ENCODE results near the gene FAM9C.
"Not testable (repeated sequence)": the region's sequence is repeated elsewhere in the genome, so short reads cannot be mapped to it uniquely, and the experiment has no call there.

The FAM9C gene

DNA sequence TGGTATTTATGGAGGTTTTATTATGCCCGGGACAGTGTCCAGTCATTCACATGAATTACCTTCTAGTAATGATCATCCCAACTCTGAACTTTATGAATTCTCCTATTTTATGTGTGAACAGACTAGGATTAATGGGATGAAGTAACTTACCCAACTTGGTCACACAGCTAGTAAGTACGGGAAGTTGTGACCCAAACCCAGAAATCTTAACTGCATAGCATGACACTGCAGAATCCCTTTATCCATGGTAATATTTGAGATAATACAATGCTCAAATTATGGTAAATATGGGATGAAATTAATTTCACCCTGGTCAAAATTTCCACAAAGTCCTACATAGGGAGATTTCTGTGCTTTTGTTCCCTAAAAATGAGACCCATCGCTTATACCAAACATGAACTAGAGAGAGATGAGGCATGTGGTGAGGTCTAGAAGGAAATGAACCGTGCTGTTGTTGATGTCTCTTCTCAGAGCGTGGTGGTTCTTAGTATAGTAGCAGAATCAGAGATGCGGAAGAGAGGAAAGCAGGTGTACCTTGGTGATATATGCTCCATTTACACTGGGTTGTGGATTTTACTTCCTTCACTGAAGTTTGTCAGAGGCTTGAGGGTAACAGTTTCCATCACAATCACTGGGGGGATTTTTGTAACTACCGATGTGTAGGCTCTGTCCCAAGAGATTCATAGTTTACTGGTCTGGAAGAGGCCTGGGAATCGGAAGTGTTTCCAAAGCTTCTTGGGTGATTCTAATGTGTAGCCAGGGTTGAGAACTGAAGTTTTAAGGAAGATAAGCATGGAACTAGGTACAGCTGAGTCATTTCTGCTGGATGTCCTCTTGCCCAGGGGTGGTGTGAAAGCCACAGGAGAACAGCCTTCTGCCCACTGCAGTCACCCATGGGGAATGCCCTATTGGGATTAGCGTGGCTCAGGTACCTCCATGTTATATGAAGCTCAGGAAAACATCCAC is 30.2 kb upstream of the FAM9C start:
- no peak for DNase-seq

GRCh38 chrX:13069771-13070416 is 25.5 kb upstream of the FAM9C start:
- DNase-seq = no peak

GRCh38 chrX:13068651-13069050 is 24.2 kb upstream of the FAM9C start:
- DNase-seq = no peak

- DNase-seq = no peak
Observed at GRCh38 chrX:13067773-13068172, 23.4 kb upstream of the FAM9C start.

- no peak for DNase-seq
Observed at GRCh38 chrX:13066391-13066790, 22.0 kb upstream of the FAM9C start.

DNA sequence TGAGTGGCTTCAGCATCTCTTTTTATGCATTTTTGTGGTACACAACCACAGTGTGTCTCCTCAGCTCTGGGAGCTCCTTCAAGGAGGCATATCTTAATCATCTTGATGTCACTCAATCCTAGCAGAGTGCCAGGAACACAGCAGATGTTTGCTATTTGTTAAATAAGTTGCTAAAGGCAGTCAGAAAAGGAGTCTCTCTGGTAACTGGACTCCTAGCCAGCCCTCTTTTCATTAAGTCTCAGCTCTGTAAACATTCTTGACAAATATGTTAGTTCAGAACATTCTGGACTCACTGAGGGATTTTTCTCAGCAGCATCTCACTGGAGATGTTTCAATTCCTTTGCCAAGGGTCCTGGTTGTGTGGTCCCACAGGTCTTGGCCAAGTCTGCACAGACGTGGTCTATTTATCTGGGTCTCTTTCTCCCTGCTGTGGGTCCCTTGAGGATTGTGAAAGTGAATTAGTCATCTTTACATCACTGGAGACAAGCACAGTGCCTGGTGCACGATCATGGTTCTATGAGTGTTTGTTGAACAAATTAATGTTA is 20.3 kb upstream of the FAM9C start:
- no peak for DNase-seq

- DNase-seq = not testable (repeated sequence)
Observed at GRCh38 chrX:13063124-13063523, 18.7 kb upstream of the FAM9C start.

DNA sequence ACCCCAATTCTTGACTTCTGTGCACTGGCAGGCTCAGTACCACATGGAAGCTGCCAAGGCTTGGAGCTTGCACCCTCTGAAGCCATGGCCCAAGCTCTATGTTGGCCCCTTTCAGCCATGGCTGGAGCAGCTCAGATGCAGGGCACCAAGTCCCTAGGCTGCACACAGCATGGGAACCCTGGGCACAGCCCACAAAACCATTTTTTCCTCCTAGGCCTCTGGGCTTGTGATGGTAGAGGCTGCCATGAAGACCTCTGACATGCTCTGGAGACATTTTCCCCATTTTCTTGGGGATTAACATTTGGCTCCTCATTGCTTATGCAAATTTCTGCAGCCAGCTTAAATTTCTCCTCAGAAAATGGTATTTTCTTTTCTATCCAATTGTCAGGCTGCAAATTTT is 17.9 kb upstream of the FAM9C start:
- DNase-seq = not testable (repeated sequence)

DNA sequence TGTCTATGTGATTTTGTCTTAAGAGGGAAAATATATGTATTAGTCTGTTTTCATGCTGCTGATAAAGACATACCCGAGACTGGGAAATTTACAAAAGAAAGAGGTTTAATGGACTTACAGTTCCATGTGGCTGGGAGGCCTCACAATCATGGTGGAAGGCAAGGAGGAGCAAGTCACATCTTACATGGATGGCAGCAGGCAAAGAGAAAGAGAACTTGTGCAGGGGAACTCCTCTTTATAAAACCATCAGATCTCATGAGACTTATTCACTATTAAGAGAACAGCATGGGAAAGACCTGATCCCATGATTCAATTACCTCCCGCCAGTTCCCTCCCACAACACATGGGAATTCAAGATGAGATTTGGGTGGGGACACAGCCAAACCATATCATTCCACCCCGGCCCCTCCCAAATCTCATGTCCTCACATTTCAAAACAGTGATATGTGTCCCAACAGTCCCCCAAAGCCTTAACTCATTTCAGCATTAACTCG is 16.8 kb upstream of the FAM9C start:
- DNase-seq = not testable (repeated sequence)

- DNase-seq = no peak
Observed at GRCh38 chrX:13059637-13060499, 15.4 kb upstream of the FAM9C start.

- no peak for DNase-seq
Observed at GRCh38 chrX:13055486-13055885, 11.1 kb upstream of the FAM9C start.

DNA sequence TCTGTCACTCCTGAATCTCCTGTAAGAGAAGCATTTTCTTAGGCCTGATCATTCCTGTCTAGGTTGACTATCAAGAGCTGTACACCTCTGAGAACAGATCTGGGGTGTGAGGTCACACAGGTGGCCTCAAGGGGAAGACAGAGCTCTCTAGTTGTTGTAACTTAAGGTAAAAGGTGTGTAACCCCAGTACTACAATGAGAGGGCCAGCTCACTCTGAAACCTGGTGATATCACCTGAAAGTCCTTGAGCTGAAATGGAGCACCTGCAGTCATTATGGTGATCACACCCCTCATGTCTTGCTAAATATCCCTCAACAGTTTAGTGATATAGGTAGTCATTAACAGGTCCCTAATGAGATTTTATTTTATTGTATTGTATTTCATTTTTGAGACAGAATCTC is 8.8 kb upstream of the FAM9C start:
- DNase-seq = no peak

GRCh38 chrX:13051529-13052172 is 7.2 kb upstream of the FAM9C start:
- DNase-seq = no peak

GRCh38 chrX:13051167-13051528 is 6.7 kb upstream of the FAM9C start:
- no peak for DNase-seq

- DNase-seq = peak; percentile 16 to 28
Observed at GRCh38 chrX:13050151-13050550, 5.7 kb upstream of the FAM9C start.

DNA sequence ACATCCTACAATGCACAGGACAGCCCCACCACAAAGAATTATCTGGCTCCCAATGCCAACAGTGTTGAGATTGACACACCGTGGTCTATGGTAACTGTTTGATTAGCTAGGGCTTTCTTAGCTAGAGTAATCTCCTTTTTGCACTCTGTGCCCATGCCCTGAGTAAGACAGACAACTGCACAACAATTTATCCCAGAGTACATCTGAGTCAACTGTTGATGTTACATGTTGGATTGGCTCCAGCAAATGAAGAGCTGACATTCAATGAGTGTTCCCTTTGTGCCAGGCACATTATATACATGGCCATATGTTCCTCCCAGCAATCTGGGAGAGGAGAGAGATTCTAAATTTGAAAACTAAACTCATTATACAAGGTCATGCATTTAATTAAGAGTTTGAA is 3.9 kb upstream of the FAM9C start:
- no peak for DNase-seq

- DNase-seq = no peak
Observed at GRCh38 chrX:13047759-13048158, 3.3 kb upstream of the FAM9C start.

GRCh38 chrX:13046141-13046855 is 1.9 kb upstream of the FAM9C start:
- no peak for DNase-seq

GRCh38 chrX:13043938-13044337 is 482 bp downstream of the FAM9C start:
- no peak for DNase-seq

DNA sequence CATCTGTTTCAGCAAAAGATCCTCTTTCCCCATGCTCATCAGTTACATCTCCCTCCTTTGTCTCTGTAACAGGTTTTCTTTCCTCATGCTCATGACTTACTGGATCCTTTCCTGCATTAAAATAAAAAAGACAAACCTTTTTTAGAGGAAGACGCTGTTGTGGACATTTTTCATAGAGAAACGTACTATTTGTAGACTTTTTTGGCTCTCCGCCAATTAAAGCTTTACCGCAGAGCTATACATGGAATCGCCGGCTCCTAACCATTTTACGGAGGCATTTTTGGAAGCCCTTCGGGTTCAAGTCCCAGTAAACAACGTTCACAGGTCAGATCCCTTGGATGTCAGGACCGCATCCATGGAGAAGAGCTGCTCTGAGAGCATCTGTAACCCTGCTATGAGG is 1.3 kb downstream of the FAM9C start:
- DNase-seq = no peak

GRCh38 chrX:13036896-13037295 is 7.5 kb downstream of the FAM9C start:
- no peak for DNase-seq

- no peak for DNase-seq
Observed at GRCh38 chrX:13033193-13033592, 11.2 kb downstream of the FAM9C start.

All from stimulated activated CD4-positive, alpha-beta T cell treated with anti-CD3 and anti-CD28 coated beads, Interleukin-2, amount 100 ng/mL, for 24 hours (primary cell).